Natural killer cell (primary cell): ENCODE measurements around the gene GAP43. TPM values are rescaled to one million over a fixed set of nuclear protein-coding genes. Genes with fewer than 3 reads are reported as not detected.

Experiments
- ATAC-seq, 3 donors: fragments of 150-1000 bp in 2 of 3; fragments of 200-7000 bp in 1 of 3; cut with Tn5 transposase; 1 replicate in 1 of 3; 2 replicates in 2 of 3; pipeline ENCODE4 v1.10.0; 2021; ENCODE audit warnings: mild to moderate bottlenecking in 2 of 3, moderate library complexity in 2 of 3
- DNase-seq, 2 donors: peaks; one replicate each; pipeline versions ENCODE4 v3.0.0 to v3.0.0-alpha.2; 2013 to 2021; ENCODE audit warnings: mixed read lengths in 1 of 2
- H3K27ac ChIP-seq: one replicate; pipeline ENCODE4 v1.5.1; 2013; ENCODE audit warnings: mild to moderate bottlenecking, low read length
- H3K27me3 ChIP-seq: one replicate; pipeline ENCODE4 v1.6.1; 2013; ENCODE audit warnings: low read length; ENCODE audit not compliant: control insufficient read depth, insufficient read depth
- H3K36me3 ChIP-seq: one replicate; pipeline ENCODE4 v1.6.1; 2013; ENCODE audit warnings: low read length; ENCODE audit not compliant: control insufficient read depth, insufficient read depth
- H3K4me1 ChIP-seq: one replicate; pipeline ENCODE4 v1.6.1; 2013; ENCODE audit warnings: low read length; ENCODE audit not compliant: control insufficient read depth, insufficient read depth
- H3K4me3 ChIP-seq: one replicate; pipeline ENCODE4 v1.5.1; 2013; ENCODE audit warnings: low read length
- H3K9me3 ChIP-seq: one replicate; pipeline ENCODE4 v1.6.1; 2013; ENCODE audit warnings: low read length; ENCODE audit not compliant: control insufficient read depth, insufficient read depth
- H3K27ac Mint-ChIP-seq, 2 donors: one replicate each; pipeline ENCODE4 v1.8.0; 2022; ENCODE audit warnings: mild to moderate bottlenecking in 2 of 2, mixed read lengths in 2 of 2, moderate library complexity in 1 of 2
- H3K27me3 Mint-ChIP-seq, 2 donors: one replicate each; pipeline ENCODE4 v1.8.0; 2022; ENCODE audit warnings: low read depth in 2 of 2, mixed read lengths in 2 of 2
- H3K36me3 Mint-ChIP-seq: one replicate; pipeline ENCODE4 v1.8.0; 2022; ENCODE audit warnings: mixed read lengths
- H3K4me1 Mint-ChIP-seq, 2 donors: one replicate each; pipeline ENCODE4 v1.8.0; 2022; ENCODE audit warnings: mixed read lengths in 2 of 2
- H3K4me3 Mint-ChIP-seq: one replicate; pipeline ENCODE4 v1.8.0; 2022; ENCODE audit warnings: mild to moderate bottlenecking, moderate library complexity, mixed read lengths
- H3K9me3 Mint-ChIP-seq, 2 donors: one replicate each; pipeline ENCODE4 v1.8.0; 2022; ENCODE audit warnings: mixed read lengths in 2 of 2
- WGBS: methylation state at CpG from one replicate; pipeline ENCODE4 v1.1.7; 2013; ENCODE audit warnings: missing lambda C conversion rate; ENCODE audit not compliant: insufficient coverage; 5-methylcytosine and 5-hydroxymethylcytosine counted together
- intact Hi-C: fragments of 100-400 bp; cut with micrococcal nuclease; formaldehyde crosslinking; loops from one replicate; pipeline ENCODE4 v1.14.2; 2022
- total RNA-seq, 4 donors: library from RNA; stranded (reverse); fragments of 120-200 nt in 1 of 4; gene quantifications; one replicate each; pipeline versions ENCODE4 v1.2.3 to v1.2.4, GENCODE V29; 2013 to 2022
- TF ChIP-seq, protein P1 (sequence below): fragments of 200-600 bp; IDR thresholded peaks from one replicate; pipeline ENCODE4 v1.8.0; 2022; ENCODE audit warnings: antibody characterized with exemption

GAP43 gene, protein sequence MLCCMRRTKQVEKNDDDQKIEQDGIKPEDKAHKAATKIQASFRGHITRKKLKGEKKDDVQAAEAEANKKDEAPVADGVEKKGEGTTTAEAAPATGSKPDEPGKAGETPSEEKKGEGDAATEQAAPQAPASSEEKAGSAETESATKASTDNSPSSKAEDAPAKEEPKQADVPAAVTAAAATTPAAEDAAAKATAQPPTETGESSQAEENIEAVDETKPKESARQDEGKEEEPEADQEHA
- under 1 TPM in 1 of 3 donors, not detected in 2; 0.14 TPM for total RNA-seq
- total RNA-seq (2013): 0.07 TPM

DNA sequence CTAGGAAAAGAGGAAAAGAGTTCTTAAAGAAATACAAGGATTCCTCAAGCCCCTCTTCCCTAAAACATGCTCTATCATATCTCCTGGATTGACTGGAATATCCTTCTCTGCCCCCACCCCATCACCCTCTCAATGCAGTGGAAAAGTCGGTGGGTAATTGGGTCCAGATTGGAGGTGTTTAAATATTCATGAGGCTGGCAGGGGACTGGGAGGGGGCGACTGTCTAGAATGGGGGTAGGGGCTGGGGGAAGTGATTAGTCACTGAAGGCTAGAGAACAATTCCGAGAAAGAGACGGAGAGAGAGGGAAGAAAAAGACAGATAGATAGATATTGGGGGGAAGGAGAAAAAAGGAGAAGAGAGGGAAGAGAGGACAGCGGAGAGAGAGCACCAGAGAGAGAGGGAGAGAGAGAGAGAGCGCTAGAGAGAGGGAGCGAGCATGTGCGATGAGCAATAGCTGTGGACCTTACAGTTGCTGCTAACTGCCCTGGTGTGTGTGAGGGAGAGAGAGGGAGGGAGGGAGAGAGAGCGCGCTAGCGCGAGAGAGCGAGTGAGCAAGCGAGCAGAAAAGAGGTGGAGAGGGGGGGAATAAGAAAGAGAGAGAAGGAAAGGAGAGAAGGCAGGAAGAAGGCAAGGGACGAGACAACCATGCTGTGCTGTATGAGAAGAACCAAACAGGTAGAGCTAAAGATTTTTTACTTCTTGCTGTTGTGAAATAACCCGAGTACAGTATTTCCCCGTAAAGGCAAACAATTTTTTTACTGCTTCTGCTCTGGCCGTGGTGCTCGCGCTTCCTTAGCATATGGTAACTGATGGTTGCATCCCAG is at the start of gene GAP43:
GAP43 (plus strand) TSS at position 467 of the 825 bp plus-strand sequence; CDS start at position 647, 180 bp downstream.
- Histone ChIP-seq H3K27ac (no peak within 1 kb of the TSS), H3K9me3 (no peaks in the 10 kb centered on the region), H3K36me3 (no peaks in the 10 kb centered on the region), H3K27me3 (peaks cover 5% of the 10 kb centered on the region), H3K4me3 (no peak within 1 kb of the TSS), H3K4me1 (no peaks in the 10 kb centered on the region)
- H3K4me1 Mint-ChIP-seq: peaks cover 0 to 7% of the 10 kb centered on the region in 2 donors
- DNase-seq (peak in 1 of 2 donors; percentile 4), ATAC-seq (peak in 2 of 3 donors; percentile 39 to 45)
- H3K27ac Mint-ChIP-seq: no peak within 1 kb of the TSS
- WGBS: 5% methylated on average over 19 of the region's 20 CpGs
- no peaks in the 10 kb centered on the region for H3K9me3 Mint-ChIP-seq
- no peaks in the 10 kb centered on the region for H3K36me3 Mint-ChIP-seq
- peaks cover 20 to 53% of the 10 kb centered on the region in 2 donors for H3K27me3 Mint-ChIP-seq
- intact Hi-C loops: no loop called here
- no peak within 1 kb of the TSS for H3K4me3 Mint-ChIP-seq
- TF ChIP-seq, protein P1, sequence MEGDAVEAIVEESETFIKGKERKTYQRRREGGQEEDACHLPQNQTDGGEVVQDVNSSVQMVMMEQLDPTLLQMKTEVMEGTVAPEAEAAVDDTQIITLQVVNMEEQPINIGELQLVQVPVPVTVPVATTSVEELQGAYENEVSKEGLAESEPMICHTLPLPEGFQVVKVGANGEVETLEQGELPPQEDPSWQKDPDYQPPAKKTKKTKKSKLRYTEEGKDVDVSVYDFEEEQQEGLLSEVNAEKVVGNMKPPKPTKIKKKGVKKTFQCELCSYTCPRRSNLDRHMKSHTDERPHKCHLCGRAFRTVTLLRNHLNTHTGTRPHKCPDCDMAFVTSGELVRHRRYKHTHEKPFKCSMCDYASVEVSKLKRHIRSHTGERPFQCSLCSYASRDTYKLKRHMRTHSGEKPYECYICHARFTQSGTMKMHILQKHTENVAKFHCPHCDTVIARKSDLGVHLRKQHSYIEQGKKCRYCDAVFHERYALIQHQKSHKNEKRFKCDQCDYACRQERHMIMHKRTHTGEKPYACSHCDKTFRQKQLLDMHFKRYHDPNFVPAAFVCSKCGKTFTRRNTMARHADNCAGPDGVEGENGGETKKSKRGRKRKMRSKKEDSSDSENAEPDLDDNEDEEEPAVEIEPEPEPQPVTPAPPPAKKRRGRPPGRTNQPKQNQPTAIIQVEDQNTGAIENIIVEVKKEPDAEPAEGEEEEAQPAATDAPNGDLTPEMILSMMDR: no peak

DNA sequence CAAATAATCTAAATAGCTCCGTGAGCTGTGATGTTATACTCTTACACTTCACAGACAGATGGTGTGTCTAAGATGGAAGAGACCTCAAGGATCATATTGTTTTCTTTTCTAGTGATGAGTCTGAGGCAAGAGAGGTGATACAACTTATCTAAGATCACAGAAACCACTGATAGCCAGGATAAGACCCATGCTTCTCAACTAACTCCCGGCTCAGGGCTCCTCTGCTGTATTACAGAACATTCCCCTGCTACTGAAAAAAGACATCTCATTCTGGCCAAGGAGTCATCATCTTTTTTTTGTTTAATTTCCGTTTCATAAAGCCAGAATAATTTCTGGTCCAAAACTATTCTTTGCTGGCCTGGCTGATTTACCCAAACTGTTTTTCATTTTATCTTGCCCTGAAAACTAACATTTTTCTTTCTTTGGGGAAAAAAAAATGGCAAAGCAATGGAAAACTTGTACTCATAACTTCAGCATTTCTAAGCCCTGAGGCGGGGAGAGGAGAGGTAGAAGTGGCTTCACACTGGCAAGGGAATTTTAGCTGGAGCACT is 46.9 kb upstream of the GAP43 start:
- no peaks in the 10 kb centered on the region for H3K4me1 ChIP-seq
- no peak for DNase-seq
- ATAC-seq: no peak
- Mint-ChIP-seq H3K27ac (no peak overlapping the region), H3K4me3 (no peak overlapping the region), H3K9me3 (no peaks in the 10 kb centered on the region), H3K4me1 (no peaks in the 10 kb centered on the region), H3K36me3 (no peaks in the 10 kb centered on the region), H3K27me3 (peaks cover 7 to 9% of the 10 kb centered on the region in 2 donors)
- no peaks in the 10 kb centered on the region for H3K27me3 ChIP-seq
- TF ChIP-seq, protein P1: no peak
- no peak overlapping the region for H3K27ac ChIP-seq
- intact Hi-C loops: no loop called here
- H3K9me3 ChIP-seq: no peaks in the 10 kb centered on the region
- 87% methylated on average over 3 of the region's 4 CpGs for WGBS
- no peaks in the 10 kb centered on the region for H3K36me3 ChIP-seq
- no peak overlapping the region for H3K4me3 ChIP-seq

DNA sequence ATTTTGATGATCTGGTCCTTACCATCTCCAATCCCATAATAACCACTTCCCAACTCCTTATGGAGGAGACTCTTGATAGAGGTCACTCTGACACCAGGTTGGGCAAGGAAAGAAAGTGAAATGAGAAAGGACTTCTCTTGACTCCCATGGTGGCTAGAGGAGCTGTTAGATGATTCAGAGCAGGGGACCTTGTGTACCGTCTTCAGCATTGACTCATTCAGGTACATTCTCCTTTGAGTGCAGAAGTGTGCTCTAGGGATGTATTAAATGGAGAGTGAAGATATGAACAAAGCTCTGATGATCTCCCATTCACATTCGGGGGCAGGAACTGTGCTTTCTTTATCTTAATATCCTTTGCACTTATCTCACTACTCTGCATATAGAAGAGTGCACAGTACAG is 46.3 kb upstream of the GAP43 start:
- no peaks in the 10 kb centered on the region for H3K36me3 Mint-ChIP-seq
- no peaks in the 10 kb centered on the region for H3K36me3 ChIP-seq
- no peak overlapping the region for H3K27ac Mint-ChIP-seq
- ATAC-seq (no peak), DNase-seq (no peak)
- H3K27me3 ChIP-seq: no peaks in the 10 kb centered on the region
- WGBS: 85% methylated on average over 1 of the region's 2 CpGs
- no peak overlapping the region for H3K4me3 ChIP-seq
- peaks cover 11 to 14% of the 10 kb centered on the region in 2 donors for H3K27me3 Mint-ChIP-seq
- H3K4me1 Mint-ChIP-seq: no peaks in the 10 kb centered on the region
- H3K4me1 ChIP-seq: no peaks in the 10 kb centered on the region
- intact Hi-C loops: no loop called here
- no peak overlapping the region for H3K27ac ChIP-seq
- TF ChIP-seq, protein P1: no peak
- H3K4me3 Mint-ChIP-seq: no peak overlapping the region
- no peaks in the 10 kb centered on the region for H3K9me3 Mint-ChIP-seq
- H3K9me3 ChIP-seq: no peaks in the 10 kb centered on the region
